MCF 10A (cell line): Measurements from ENCODE around the gene DYRK4. TPM values are rescaled to one million over a fixed set of nuclear protein-coding genes. Genes with fewer than 3 reads are reported as not detected.
A peak's percentile ranks its signal among the peaks of the same experiment; 100 is the strongest.

Experiments
- BruUV-seq: library from RNA; stranded (reverse); fragments of 400-500 nt; replicated peaks from 2 replicates; lab custom pipeline; 2021; lab: Mats Ljungman, UMichigan
- CTCF ChIA-PET: fragments of 300-600 bp; sonication (Branson Sonifier 250); formaldehyde crosslinking; extraction: SDS; loops from one replicate; lab custom pipeline; 2021; ENCODE audit warnings: antibody characterized with exemption, inconsistent platforms; lab: Yijun Ruan, JAX
- POLR2A ChIA-PET: fragments of 300-600, 350-650 bp; sonication (Branson Sonifier 250); formaldehyde crosslinking; extraction: SDS; loops from one replicate; lab custom pipeline; 2020; ENCODE audit warnings: antibody characterized with exemption, inconsistent platforms; lab: Yijun Ruan, JAX
- DNase-seq: peaks from one replicate; pipeline ENCODE4 v3.0.0-alpha.2; 2018; ENCODE audit not compliant: unreplicated experiment
- H3K27ac Mint-ChIP-seq: one replicate; pipeline ENCODE4 v1.8.0; 2022; ENCODE audit warnings: mild to moderate bottlenecking, low read depth, mixed read lengths; ENCODE audit not compliant: unreplicated experiment
- H3K27me3 Mint-ChIP-seq: one replicate; pipeline ENCODE4 v1.8.0; 2022; ENCODE audit warnings: mixed read lengths; ENCODE audit not compliant: insufficient read depth, unreplicated experiment
- H3K36me3 Mint-ChIP-seq: one replicate; pipeline ENCODE4 v1.8.0; 2022; ENCODE audit warnings: mild to moderate bottlenecking, moderate library complexity, mixed read lengths; ENCODE audit not compliant: insufficient read depth, unreplicated experiment
- H3K4me1 Mint-ChIP-seq: one replicate; pipeline ENCODE4 v1.8.0; 2022; ENCODE audit warnings: mixed read lengths; ENCODE audit not compliant: insufficient read depth, unreplicated experiment
- H3K4me3 Mint-ChIP-seq: one replicate; pipeline ENCODE4 v1.8.0; 2022; ENCODE audit warnings: mild to moderate bottlenecking, moderate library complexity, mixed read lengths; ENCODE audit not compliant: unreplicated experiment
- H3K9me3 Mint-ChIP-seq: one replicate; pipeline ENCODE4 v1.8.0; 2022; ENCODE audit warnings: mixed read lengths; ENCODE audit not compliant: unreplicated experiment
- intact Hi-C: fragments of 100-400 bp; cut with micrococcal nuclease; formaldehyde crosslinking; loops from 2 replicates; pipeline ENCODE4 v1.14.1; 2022
- total RNA-seq: library from RNA; stranded (reverse); gene quantifications from 2 replicates; pipeline ENCODE4 v1.2.3, GENCODE V29; 2022
- TF ChIP-seq, protein P1 (sequence below): fragments of 200-600 bp; IDR thresholded peaks from one replicate; pipeline ENCODE4 v1.8.0; 2022; ENCODE audit warnings: antibody characterized with exemption, mild to moderate bottlenecking; ENCODE audit not compliant: unreplicated experiment

The DYRK4 gene
- total RNA-seq, 1 experiment from 2014 or later = 77.9 TPM

DNA sequence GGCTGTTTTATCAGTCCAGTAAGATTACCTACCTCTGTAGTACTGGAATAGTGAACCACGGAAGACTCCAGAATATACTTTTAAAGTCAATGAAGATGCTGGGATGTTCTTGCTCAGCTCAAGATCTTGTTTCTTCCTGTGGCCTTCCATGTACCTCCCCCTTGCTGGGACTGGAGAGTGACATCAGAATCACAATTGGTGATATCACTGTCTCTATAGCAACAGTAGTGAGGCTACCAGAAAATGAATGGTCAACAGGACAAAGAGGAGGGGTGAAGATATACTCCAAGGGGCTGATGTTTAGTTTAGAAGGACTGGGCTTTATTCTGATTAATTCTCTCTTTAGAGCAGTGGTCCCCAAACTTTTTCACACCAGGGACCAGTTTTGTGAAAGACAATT, 83.0 kb downstream of the DYRK4 start:
- intact Hi-C loops = loop anchor here (5.0 kb wide), 1 partner anchor 112 kb away; no protein-coding TSS in a partner anchor
- H3K9me3 Mint-ChIP-seq = no peaks in the 10 kb centered on the region
- H3K4me3 Mint-ChIP-seq = no peak overlapping the region
- TF ChIP-seq, protein P1, sequence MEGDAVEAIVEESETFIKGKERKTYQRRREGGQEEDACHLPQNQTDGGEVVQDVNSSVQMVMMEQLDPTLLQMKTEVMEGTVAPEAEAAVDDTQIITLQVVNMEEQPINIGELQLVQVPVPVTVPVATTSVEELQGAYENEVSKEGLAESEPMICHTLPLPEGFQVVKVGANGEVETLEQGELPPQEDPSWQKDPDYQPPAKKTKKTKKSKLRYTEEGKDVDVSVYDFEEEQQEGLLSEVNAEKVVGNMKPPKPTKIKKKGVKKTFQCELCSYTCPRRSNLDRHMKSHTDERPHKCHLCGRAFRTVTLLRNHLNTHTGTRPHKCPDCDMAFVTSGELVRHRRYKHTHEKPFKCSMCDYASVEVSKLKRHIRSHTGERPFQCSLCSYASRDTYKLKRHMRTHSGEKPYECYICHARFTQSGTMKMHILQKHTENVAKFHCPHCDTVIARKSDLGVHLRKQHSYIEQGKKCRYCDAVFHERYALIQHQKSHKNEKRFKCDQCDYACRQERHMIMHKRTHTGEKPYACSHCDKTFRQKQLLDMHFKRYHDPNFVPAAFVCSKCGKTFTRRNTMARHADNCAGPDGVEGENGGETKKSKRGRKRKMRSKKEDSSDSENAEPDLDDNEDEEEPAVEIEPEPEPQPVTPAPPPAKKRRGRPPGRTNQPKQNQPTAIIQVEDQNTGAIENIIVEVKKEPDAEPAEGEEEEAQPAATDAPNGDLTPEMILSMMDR = no peak
- POLR2A ChIA-PET = interaction anchor here (1.1 kb wide), 1 partner anchor 85 kb away, joined by 4 read pairs; no protein-coding TSS in a partner anchor
- H3K36me3 Mint-ChIP-seq = no peaks in the 10 kb centered on the region
- DNase-seq = no peak
- CTCF ChIA-PET = interaction anchor here (0.6 to 1.5 kb wide), 2 partner anchors 10 to 66 kb away, joined by 3 to 4 read pairs; no protein-coding TSS in a partner anchor
- H3K27me3 Mint-ChIP-seq = no peaks in the 10 kb centered on the region
- BruUV-seq = no TSS peak
- no peak overlapping the region for H3K27ac Mint-ChIP-seq
- H3K4me1 Mint-ChIP-seq = peaks cover 8% of the 10 kb centered on the region

DNA sequence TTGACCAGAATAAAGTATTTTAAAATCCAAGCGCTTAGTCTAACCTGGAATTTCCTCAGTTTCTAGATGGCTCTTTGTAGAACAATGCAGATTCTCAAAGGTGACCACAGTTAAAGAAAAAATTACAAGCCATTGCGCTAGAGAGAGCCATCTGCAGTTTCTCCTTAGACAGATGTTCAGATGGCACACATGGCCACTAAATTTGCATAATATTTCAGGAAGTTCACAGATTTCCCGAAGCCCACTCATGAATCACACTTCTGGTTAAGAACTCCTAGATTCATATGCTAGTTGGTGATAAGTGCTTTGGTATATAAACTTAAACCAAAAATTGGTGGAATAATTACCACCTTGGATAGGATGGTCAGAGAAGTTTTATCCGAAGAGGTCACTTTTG, 86.1 kb downstream of the DYRK4 start:
- Mint-ChIP-seq H3K27ac (peak overlapping the region; percentile 99), H3K36me3 (no peaks in the 10 kb centered on the region), H3K4me3 (peak overlapping the region; percentile 97), H3K9me3 (no peaks in the 10 kb centered on the region), H3K27me3 (no peaks in the 10 kb centered on the region), H3K4me1 (peaks cover 29% of the 10 kb centered on the region)
- CTCF ChIA-PET = interaction anchor here (0.6 to 2.9 kb wide), 3 partner anchors 43 to 1818 kb away, joined by 3 to 17 read pairs (median 7); no protein-coding TSS in a partner anchor
- POLR2A ChIA-PET = interaction anchor here (0.6 to 2.5 kb wide), 12 partner anchors 15 to 372 kb away, joined by 3 to 30 read pairs (median 4); partner anchors contain the start of gene RAD51AP1
- no peak for DNase-seq
- TF ChIP-seq, protein P1 = no peak
- intact Hi-C loops = loop anchor here (5.0 kb wide), 1 partner anchor 109 kb away; no protein-coding TSS in a partner anchor
- no TSS peak for BruUV-seq

DNA sequence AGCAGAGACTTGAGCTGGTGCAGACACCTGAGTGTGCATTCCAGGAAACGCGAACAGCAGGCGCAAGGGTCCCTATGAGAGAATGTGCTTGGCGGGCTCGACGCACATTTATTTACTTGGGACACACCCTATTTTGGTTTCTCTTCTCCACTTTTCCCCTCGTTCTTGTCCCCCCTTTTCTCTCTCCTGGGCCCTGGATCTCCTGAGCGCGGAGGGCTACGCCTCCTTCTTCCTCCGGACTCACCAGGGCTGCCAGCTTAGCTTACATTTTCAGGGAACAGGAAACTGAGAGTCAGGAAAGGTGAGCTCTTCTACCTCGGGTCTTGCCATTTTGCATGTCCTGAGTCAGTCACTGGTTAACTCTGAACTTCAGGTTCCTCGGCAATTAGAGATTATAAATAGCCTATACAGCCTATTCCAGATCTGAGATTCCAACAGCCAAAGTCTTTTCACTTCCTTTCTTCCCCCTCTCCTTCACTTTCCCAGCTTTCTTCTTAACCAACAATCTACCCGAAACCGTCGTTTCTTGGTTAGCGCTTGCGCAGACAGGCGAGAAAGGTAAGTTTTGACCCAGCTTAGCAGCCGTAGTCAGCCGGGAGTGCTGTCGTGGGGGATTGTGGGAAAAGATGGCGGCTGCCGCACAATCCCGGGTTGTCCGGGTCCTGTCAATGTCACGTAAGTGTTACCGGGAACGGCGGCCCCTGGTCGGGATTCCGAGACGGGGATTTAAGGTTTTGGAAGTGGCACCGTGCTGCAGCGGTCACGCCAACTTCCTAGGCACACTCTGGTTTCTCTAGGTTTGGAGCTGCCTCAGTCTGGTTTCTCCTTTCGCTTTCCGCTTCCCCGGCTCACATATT, 86.7 kb downstream of the DYRK4 start, which contains the start of the genes AKAP3 and NDUFA9:
Gene AKAP3 (minus strand): TSS at position 551 of the 857 bp plus-strand sequence. CDS start 10,855 bp downstream, outside the sequence.
Gene NDUFA9 (plus strand): TSS at position 614 of the 857 bp plus-strand sequence. CDS start 13 bp downstream, at position 627.
- Mint-ChIP-seq H3K27ac (peak within 1 kb of the TSS; percentile 99), H3K4me3 (peak within 1 kb of the TSS; percentile 97), H3K4me1 (peaks cover 29% of the 10 kb centered on the region), H3K36me3 (no peaks in the 10 kb centered on the region), H3K27me3 (no peaks in the 10 kb centered on the region), H3K9me3 (no peaks in the 10 kb centered on the region)
- TF ChIP-seq, protein P1 = no peak
- DNase-seq = peak; percentile 84
- TSS peak; percentile 92 for BruUV-seq
- ChIA-PET CTCF (interaction anchor here (0.6 to 2.9 kb wide), 9 partner anchors 16 to 1817 kb away, joined by 3 to 17 read pairs (median 4); no protein-coding TSS in a partner anchor), POLR2A (interaction anchor here (0.6 to 2.5 kb wide), 20 partner anchors 13 to 373 kb away, joined by 3 to 30 read pairs (median 4); partner anchors contain the start of gene RAD51AP1)
- intact Hi-C loops = loop anchor here (1.0 to 5.0 kb wide), 2 partner anchors 44 to 109 kb away; no protein-coding TSS in a partner anchor

DNA sequence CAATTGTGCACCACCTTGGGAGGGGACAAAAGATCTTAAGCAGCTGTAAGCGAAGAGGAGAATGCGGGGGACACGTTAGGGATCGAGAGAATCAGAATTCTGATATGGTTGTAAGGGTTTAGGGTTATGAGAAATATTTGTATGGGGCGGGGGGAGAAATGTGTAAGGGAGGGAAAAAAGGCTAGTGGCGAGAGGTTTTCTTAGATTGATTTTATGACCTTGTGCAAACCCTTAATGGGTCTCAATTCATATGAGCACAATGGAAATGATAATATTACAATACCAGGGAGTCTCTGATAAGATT, 87.3 kb downstream of the DYRK4 start:
- CTCF ChIA-PET = interaction anchor here (0.6 to 2.9 kb wide), 11 partner anchors 17 to 1463 kb away, joined by 3 to 17 read pairs (median 4); no protein-coding TSS in a partner anchor
- TF ChIP-seq, protein P1 = no peak
- Mint-ChIP-seq H3K9me3 (no peaks in the 10 kb centered on the region), H3K4me3 (peak overlapping the region; percentile 97), H3K36me3 (peaks cover 3% of the 10 kb centered on the region), H3K27me3 (no peaks in the 10 kb centered on the region), H3K27ac (peak overlapping the region; percentile 99), H3K4me1 (peaks cover 29% of the 10 kb centered on the region)
- POLR2A ChIA-PET = interaction anchor here (0.7 to 2.5 kb wide), 17 partner anchors 14 to 373 kb away, joined by 3 to 30 read pairs (median 4); partner anchors contain the start of gene RAD51AP1
- intact Hi-C loops = loop anchor here (1.0 to 5.0 kb wide), 2 partner anchors 45 to 108 kb away; no protein-coding TSS in a partner anchor
- no peak for DNase-seq
- BruUV-seq = no TSS peak
